Osteoblast (primary cell): ENCODE measurements around the gene NEK4. TPM values are rescaled to one million over a fixed set of nuclear protein-coding genes. Genes with fewer than 3 reads are reported as not detected.

Experiments used
- DNase-seq: peaks from one replicate; pipeline ENCODE4 v3.0.0; 2011; ENCODE audit warnings: low spot score, mixed read lengths; ENCODE audit not compliant: insufficient read length; ENCODE audit errors: missing footprints
- H2AFZ ChIP-seq: 2 replicates; pipeline ENCODE4 v1.6.0; 2011; ENCODE audit warnings: mild to moderate bottlenecking, low read length
- H3K27ac ChIP-seq: 2 replicates; pipeline ENCODE4 v1.5.1; 2011; ENCODE audit warnings: mild to moderate bottlenecking, low read depth, low read length, moderate library complexity
- H3K27me3 ChIP-seq: 2 replicates; pipeline ENCODE4 v1.6.0; 2012; ENCODE audit warnings: mild to moderate bottlenecking, control low read depth, inconsistent platforms, low read length, moderate library complexity; ENCODE audit not compliant: insufficient read depth
- H3K36me3 ChIP-seq: 2 replicates; pipeline ENCODE4 v1.5.1; 2011; ENCODE audit warnings: mild to moderate bottlenecking, low read length, control low read depth, moderate library complexity; ENCODE audit not compliant: insufficient read depth
- H3K4me1 ChIP-seq: 2 replicates; pipeline ENCODE4 v1.5.1; 2011; ENCODE audit warnings: mild to moderate bottlenecking, low read length, control low read depth, moderate library complexity; ENCODE audit not compliant: insufficient read depth
- H3K4me2 ChIP-seq: 2 replicates; pipeline ENCODE4 v1.6.0; 2011; ENCODE audit warnings: mild to moderate bottlenecking, low read length; ENCODE audit not compliant: insufficient read depth
- H3K4me3 ChIP-seq: fragments of 200-600 bp; sonication (generic); 3 replicates; pipeline ENCODE4 v1.5.1; 2012; ENCODE audit warnings: mild to moderate bottlenecking, low read length, inconsistent platforms; ENCODE audit not compliant: insufficient read depth
- H3K79me2 ChIP-seq: 2 replicates; pipeline ENCODE4 v1.6.0; 2012; ENCODE audit warnings: mild to moderate bottlenecking, low read length, control low read depth, inconsistent platforms; ENCODE audit not compliant: insufficient read depth
- H3K9me3 ChIP-seq: 2 replicates; pipeline ENCODE4 v1.5.1; 2011; ENCODE audit warnings: low read depth, low read length, control low read depth
- H4K20me1 ChIP-seq: 2 replicates; pipeline ENCODE4 v1.6.0; 2012; ENCODE audit warnings: mild to moderate bottlenecking, low read length, control low read depth; ENCODE audit not compliant: insufficient read depth
- CTCF ChIP-seq: IDR thresholded peaks from 2 replicates; pipeline ENCODE4 v1.5.1; 2011; ENCODE audit warnings: mild to moderate bottlenecking, low read depth, low read length, moderate library complexity; ENCODE audit errors: extremely low read depth
- total RNA-seq: library from RNA; depleted of rRNA; stranded (reverse); fragments of >200 nt; gene quantifications from 2 replicates; pipeline ENCODE4 v1.2.3, GENCODE V29; 2012

NEK4 gene
- total RNA-seq, 1 donor, result 24.6 TPM

- Histone ChIP-seq H3K9me3 (no peaks in the 10 kb centered on the region), H3K79me2 (peaks cover 93% of the 10 kb centered on the region), H3K4me3 (peak overlapping the region; percentile 90), H3K4me1 (peaks cover 23% of the 10 kb centered on the region), H3K4me2 (peak overlapping the region; percentile 100), H3K27ac (peak overlapping the region; percentile 30), H3K27me3 (no peaks in the 10 kb centered on the region), H2AFZ (peak overlapping the region; percentile 8), H4K20me1 (peaks cover 5% of the 10 kb centered on the region), H3K36me3 (peaks cover 21% of the 10 kb centered on the region)
- TF ChIP-seq CTCF, result no peak
- no peak for DNase-seq
Observed at GRCh38 chr3:52703341-52703740, 67.4 kb downstream of the NEK4 start.

- no peak for DNase-seq
- Histone ChIP-seq H2AFZ (no peak overlapping the region), H3K27me3 (no peaks in the 10 kb centered on the region), H3K79me2 (peaks cover 48% of the 10 kb centered on the region), H3K4me3 (no peak overlapping the region), H3K9me3 (no peaks in the 10 kb centered on the region), H3K27ac (no peak overlapping the region), H3K4me2 (no peak overlapping the region), H4K20me1 (peaks cover 9% of the 10 kb centered on the region), H3K4me1 (peaks cover 2% of the 10 kb centered on the region), H3K36me3 (peaks cover 68% of the 10 kb centered on the region)
- TF ChIP-seq CTCF, result no peak
Observed at GRCh38 chr3:52697632-52697965, 73.1 kb downstream of the NEK4 start.

- H3K9me3 ChIP-seq, result no peaks in the 10 kb centered on the region
- H3K4me2 ChIP-seq, result no peak overlapping the region
- peaks cover 73% of the 10 kb centered on the region for H3K36me3 ChIP-seq
- no peak for TF ChIP-seq CTCF
- peaks cover 42% of the 10 kb centered on the region for H3K79me2 ChIP-seq
- no peak for DNase-seq
- no peak overlapping the region for H3K27ac ChIP-seq
- peaks cover 8% of the 10 kb centered on the region for H4K20me1 ChIP-seq
- H2AFZ ChIP-seq, result no peak overlapping the region
- H3K4me3 ChIP-seq, result no peak overlapping the region
- peaks cover 3% of the 10 kb centered on the region for H3K4me1 ChIP-seq
- no peaks in the 10 kb centered on the region for H3K27me3 ChIP-seq
Observed at GRCh38 chr3:52696830-52697631, 73.7 kb downstream of the NEK4 start.

GRCh38 chr3:52695798-52696671 lies 74.7 kb downstream of the NEK4 start:
- no peak for TF ChIP-seq CTCF
- H3K4me2 ChIP-seq, result no peak overlapping the region
- H4K20me1 ChIP-seq, result peaks cover 8% of the 10 kb centered on the region
- no peaks in the 10 kb centered on the region for H3K9me3 ChIP-seq
- no peak overlapping the region for H2AFZ ChIP-seq
- H3K79me2 ChIP-seq, result peaks cover 35% of the 10 kb centered on the region
- H3K4me3 ChIP-seq, result no peak overlapping the region
- peaks cover 3% of the 10 kb centered on the region for H3K4me1 ChIP-seq
- peaks cover 80% of the 10 kb centered on the region for H3K36me3 ChIP-seq
- no peak for DNase-seq
- H3K27me3 ChIP-seq, result no peaks in the 10 kb centered on the region
- no peak overlapping the region for H3K27ac ChIP-seq
